ENCODE data around the gene OBSCN. TPM values are rescaled to one million over a fixed set of nuclear protein-coding genes. Genes with fewer than 3 reads are reported as not detected.

The OBSCN gene
- total and polyA plus RNA-seq, 10 of the 15 experiments (the other 5 are each of a cell fraction or from before 2014, with no cell fraction given) = 0.01 to 0.36 (median 0.08) TPM; not detected in 2

GRCh38 chr1:228276901-228277490 is 69.2 kb downstream of the OBSCN start:
- 70% methylated on average over 20 of the region's 25 CpGs for WGBS (ENCODE audit: insufficient coverage, insufficient replicate concordance, low lambda C conversion rate, missing lambda C conversion rate)
- no peak overlapping the region for H2AFZ ChIP-seq (ENCODE audit: control insufficient read depth, low read depth, low read length)
- no peak overlapping the region for H3K4me3 ChIP-seq
- H3K36me3 ChIP-seq (ENCODE audit: control insufficient read depth in 2 of 2, insufficient read depth in 2 of 2, low read length in 1 of 2) = no peaks in the 10 kb centered on the region
- RAD21 ChIA-PET (ENCODE audit: unreplicated experiment) = no interaction called here
- no peak overlapping the region for H3K4me2 ChIP-seq (ENCODE audit: control insufficient read depth, insufficient read depth)
- no peaks in the 10 kb centered on the region for H4K20me1 ChIP-seq (ENCODE audit: control insufficient read depth, insufficient read depth)
- H3K9me3 ChIP-seq (replicated peaks; ENCODE audit: control insufficient read depth, insufficient read depth, low read length) = no peaks in the 10 kb centered on the region
- in situ Hi-C loops (cut with MboI) = no loop called here
- SMC1A ChIA-PET (ENCODE audit: uncharacterized antibody, unreplicated experiment) = no interaction called here
- no peak overlapping the region for H3K27ac ChIP-seq (ENCODE audit: control insufficient read depth, insufficient read depth)
- FAIRE-seq = no peak
- no peak for ATAC-seq
- intact Hi-C loops (cut with micrococcal nuclease; ENCODE audit: unreplicated experiment) = no loop called here
- H3K27me3 ChIP-seq (replicated peaks in 1 of 2; ENCODE audit: control insufficient read depth in 2 of 2, insufficient read depth in 2 of 2, low read length in 1 of 2) = peaks cover 0 to 4% of the 10 kb centered on the region in 2 experiments; a peak in 3 of 4 replicates
- no peaks in the 10 kb centered on the region for H3K79me2 ChIP-seq (ENCODE audit: control insufficient read depth, insufficient read depth, low read length)
- no peaks in the 10 kb centered on the region for H3K4me1 ChIP-seq (ENCODE audit: control insufficient read depth, insufficient read depth, low read length)
- POLR2A ChIA-PET = no interaction called here
- H3K9ac ChIP-seq (ENCODE audit: control insufficient read depth, insufficient read depth, low read length) = no peak overlapping the region
- DNase-seq (ENCODE audit: low read depth, low spot score) = no peak
- CTCF ChIA-PET = interaction anchor here (1.0 kb wide), 1 partner anchor 14 kb away, joined by 3 read pairs; no protein-coding TSS in a partner anchor
- no TSS peak for BruUV-seq (replicated peaks)
- TF ChIP-seq TCF3 (IDR thresholded peaks at IDR 0.05; ENCODE audit: borderline replicate concordance, insufficient read depth, low read depth, low read length) (no peak), ESRRA (IDR thresholded peaks at IDR 0.05; ENCODE audit: low read length) (no peak), TCF12 (IDR thresholded peaks at IDR 0.05; ENCODE audit: low read depth, low read length) (no peak), JUNB (IDR thresholded peaks at IDR 0.05) (no peak), ZSCAN29 (IDR thresholded peaks at IDR 0.05) (no peak), RELB (IDR thresholded peaks at IDR 0.05; ENCODE audit: low read depth) (no peak), SP1 (IDR thresholded peaks at IDR 0.05; ENCODE audit: low read depth, low read length) (no peak), CREB1 (IDR thresholded peaks at IDR 0.05; ENCODE audit: low read depth) (no peak), MTA2 (IDR thresholded peaks at IDR 0.05; ENCODE audit: low read depth) (no peak), HDAC2 (IDR thresholded peaks at IDR 0.05) (no peak), HSF1 (IDR thresholded peaks at IDR 0.05; ENCODE audit: low read depth, low read length) (no peak), ATF3 (IDR thresholded peaks at IDR 0.05; ENCODE audit: borderline replicate concordance, extremely low read depth, low read depth, low read length) (no peak), IRF4 (IDR thresholded peaks at IDR 0.05; ENCODE audit: low read depth, low read length) (no peak)
- TF ChIP-seq, protein P1, sequence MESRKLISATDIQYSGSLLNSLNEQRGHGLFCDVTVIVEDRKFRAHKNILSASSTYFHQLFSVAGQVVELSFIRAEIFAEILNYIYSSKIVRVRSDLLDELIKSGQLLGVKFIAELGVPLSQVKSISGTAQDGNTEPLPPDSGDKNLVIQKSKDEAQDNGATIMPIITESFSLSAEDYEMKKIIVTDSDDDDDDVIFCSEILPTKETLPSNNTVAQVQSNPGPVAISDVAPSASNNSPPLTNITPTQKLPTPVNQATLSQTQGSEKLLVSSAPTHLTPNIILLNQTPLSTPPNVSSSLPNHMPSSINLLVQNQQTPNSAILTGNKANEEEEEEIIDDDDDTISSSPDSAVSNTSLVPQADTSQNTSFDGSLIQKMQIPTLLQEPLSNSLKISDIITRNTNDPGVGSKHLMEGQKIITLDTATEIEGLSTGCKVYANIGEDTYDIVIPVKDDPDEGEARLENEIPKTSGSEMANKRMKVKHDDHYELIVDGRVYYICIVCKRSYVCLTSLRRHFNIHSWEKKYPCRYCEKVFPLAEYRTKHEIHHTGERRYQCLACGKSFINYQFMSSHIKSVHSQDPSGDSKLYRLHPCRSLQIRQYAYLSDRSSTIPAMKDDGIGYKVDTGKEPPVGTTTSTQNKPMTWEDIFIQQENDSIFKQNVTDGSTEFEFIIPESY (IDR thresholded peaks at IDR 0.05) = no peak
- TF ChIP-seq, protein P2, sequence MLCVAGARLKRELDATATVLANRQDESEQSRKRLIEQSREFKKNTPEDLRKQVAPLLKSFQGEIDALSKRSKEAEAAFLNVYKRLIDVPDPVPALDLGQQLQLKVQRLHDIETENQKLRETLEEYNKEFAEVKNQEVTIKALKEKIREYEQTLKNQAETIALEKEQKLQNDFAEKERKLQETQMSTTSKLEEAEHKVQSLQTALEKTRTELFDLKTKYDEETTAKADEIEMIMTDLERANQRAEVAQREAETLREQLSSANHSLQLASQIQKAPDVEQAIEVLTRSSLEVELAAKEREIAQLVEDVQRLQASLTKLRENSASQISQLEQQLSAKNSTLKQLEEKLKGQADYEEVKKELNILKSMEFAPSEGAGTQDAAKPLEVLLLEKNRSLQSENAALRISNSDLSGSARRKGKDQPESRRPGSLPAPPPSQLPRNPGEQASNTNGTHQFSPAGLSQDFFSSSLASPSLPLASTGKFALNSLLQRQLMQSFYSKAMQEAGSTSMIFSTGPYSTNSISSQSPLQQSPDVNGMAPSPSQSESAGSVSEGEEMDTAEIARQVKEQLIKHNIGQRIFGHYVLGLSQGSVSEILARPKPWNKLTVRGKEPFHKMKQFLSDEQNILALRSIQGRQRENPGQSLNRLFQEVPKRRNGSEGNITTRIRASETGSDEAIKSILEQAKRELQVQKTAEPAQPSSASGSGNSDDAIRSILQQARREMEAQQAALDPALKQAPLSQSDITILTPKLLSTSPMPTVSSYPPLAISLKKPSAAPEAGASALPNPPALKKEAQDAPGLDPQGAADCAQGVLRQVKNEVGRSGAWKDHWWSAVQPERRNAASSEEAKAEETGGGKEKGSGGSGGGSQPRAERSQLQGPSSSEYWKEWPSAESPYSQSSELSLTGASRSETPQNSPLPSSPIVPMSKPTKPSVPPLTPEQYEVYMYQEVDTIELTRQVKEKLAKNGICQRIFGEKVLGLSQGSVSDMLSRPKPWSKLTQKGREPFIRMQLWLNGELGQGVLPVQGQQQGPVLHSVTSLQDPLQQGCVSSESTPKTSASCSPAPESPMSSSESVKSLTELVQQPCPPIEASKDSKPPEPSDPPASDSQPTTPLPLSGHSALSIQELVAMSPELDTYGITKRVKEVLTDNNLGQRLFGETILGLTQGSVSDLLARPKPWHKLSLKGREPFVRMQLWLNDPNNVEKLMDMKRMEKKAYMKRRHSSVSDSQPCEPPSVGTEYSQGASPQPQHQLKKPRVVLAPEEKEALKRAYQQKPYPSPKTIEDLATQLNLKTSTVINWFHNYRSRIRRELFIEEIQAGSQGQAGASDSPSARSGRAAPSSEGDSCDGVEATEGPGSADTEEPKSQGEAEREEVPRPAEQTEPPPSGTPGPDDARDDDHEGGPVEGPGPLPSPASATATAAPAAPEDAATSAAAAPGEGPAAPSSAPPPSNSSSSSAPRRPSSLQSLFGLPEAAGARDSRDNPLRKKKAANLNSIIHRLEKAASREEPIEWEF (IDR thresholded peaks at IDR 0.05; ENCODE audit: insufficient replicate concordance, low read depth, low read length) = no peak
